ENCODE results near the gene BMPER.

DNA sequence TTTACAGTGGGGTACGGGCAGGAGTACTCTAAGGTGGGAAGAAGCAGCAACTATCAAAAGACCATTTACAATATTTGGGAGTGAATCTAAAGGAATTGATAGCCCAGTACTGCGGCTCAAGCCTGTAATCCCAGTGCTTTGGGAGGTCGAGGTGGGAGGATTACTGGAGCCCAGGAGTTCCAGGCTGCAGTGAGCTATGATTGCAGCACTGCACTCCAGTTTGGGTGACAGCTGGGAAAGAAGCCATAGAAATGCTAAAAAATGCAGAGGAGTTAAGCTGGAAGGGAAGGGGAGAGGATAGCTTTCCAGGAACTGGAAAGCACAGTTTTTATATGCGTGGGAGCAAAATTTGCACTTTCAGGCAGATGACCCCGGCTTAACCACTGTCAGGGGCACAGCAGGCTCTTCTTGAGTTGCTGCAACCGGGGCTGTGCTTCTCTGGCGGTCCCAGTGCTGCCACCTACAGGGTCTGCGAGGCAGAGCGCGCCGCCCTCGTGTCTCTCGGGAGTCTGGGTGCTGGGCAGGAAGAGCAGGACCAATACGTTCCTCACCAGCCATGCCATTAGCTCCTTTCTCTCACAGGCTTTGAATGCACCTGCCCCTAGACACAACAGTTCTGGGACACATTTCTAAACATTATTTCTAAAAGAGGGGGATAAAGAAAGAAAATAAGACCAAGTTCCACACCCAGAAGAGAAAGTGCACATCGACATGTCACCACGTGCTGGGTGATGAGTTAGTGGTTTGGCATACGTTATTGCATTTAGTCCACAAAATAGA is 10.1 kb upstream of the BMPER start:
- no peak for TF ChIP-seq GATA3 (IDR thresholded peaks at IDR 0.05; ENCODE audit: low read depth, low read length)
- no peak for TF ChIP-seq GATA2 (IDR thresholded peaks at IDR 0.05; ENCODE audit: low read depth, low read length)

Measured in SH-SY5Y (cell line).